Inflammatory macrophage (primary cell): ENCODE measurements around the gene SPRED3.
"Not testable (repeated sequence)": the region's sequence is repeated elsewhere in the genome, so short reads cannot be mapped to it uniquely, and the experiment has no call there.

Experiments
- DNase-seq, 2 donors: peaks; one replicate each; pipeline ENCODE4 v3.0.0-alpha.2; 2020 to 2022

SPRED3 gene

DNA sequence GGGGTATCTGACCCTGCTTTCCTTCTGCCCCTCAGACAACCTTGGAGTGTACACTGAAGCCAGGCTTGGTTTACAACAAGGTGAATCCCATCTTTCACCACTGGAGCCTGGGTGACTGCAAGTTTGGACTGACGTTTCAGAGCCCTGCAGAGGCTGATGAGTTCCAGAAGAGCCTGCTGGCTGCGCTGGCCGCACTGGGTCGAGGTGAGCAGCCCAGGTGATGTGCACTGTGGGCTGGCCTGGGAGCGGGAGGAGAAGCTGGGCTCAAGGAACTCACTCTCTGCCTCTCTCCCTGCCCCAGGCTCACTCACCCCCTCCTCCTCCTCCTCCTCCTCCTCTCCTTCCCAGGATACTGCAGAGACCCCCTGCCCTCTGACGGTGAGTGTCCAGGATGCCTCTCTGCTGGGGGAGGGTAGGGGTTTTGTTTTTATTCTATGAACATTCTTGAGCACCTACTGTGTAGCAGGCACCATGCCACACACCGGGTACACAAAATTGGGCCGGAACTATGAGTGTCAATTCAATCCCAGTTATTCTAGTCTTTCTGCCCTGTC, 3.5 kb downstream of the SPRED3 start:
- DNase-seq = no peak

DNA sequence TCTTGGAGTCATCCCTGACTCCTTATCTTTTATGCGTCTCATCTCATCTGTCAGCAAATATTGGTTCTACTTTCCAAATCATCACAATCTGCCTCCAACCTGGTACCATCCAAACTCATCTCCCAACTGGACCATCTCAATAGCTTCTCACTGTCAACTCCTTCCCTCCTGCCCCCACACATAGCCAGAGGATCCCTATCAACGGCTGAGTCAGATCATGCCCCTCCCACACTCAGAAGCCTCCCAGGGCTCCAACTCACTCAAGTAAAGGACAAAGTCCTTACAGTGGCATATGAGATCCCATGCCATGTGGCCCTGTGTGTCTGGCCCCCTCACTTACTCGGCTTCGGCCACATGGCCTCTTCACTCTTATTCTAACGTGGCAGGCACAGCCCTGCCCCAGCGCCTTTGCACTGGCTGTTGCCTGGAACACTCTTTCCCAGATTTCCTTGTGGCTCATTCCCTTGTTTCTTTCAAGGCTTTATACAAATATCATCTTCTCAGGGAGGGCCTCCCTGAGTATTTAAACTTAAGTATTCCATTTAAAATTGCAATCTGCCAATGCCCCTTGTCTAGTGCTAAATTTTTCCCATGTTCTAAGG, 4.3 kb downstream of the SPRED3 start:
- DNase-seq = peak; percentile 47 to 72

- no peak for DNase-seq
These were observed 6.0 kb downstream of the SPRED3 start for GRCh38 chr19:38394488-38394887.

GRCh38 chr19:38395381-38396114, 7.1 kb downstream of the SPRED3 start:
- DNase-seq = peak in 1 of 2 donors; percentile 18

- DNase-seq = no peak
These were observed 10.6 kb downstream of the SPRED3 start for GRCh38 chr19:38399081-38399480.

DNA sequence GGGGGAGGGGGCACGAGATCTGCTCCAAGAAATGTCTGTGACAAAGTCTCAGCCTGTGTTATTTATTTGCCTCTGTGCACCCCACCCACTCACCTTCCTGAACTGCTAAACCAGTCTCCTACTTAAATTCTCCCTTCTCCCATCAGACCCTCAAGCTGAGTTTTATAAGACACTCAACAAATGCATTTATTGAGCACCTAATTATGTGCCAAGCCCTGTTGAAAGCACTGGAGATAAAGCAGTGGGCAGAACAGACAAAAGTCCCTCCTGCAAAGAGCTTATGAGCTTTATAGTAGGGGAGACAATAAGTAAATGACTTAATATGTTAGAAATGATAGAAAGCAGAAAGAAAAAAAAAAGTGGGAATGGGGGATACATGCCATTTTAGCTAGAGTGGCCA, 11.0 kb downstream of the SPRED3 start:
- no peak for DNase-seq

GRCh38 chr19:38400361-38400760, 11.9 kb downstream of the SPRED3 start:
- no peak for DNase-seq

DNA sequence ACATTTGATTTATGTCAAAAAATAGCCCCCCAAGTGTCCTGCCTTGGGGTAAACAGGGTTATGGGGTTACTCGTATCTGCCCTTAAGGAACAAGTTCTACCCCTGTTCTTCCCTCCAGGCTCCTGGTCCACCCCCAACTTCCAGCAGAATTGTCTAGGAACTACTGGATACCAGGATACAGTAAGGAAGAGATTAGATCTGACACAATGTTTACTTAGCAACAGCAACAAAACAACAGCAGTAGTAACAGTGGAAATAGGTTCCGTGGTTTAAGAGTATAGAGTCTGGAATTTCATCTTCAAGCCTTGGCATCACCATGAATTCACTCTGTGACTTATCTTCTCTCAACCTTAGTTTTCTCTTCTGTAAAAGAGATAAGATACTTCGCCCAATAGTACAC, 12.7 kb downstream of the SPRED3 start:
- DNase-seq = no peak

DNA sequence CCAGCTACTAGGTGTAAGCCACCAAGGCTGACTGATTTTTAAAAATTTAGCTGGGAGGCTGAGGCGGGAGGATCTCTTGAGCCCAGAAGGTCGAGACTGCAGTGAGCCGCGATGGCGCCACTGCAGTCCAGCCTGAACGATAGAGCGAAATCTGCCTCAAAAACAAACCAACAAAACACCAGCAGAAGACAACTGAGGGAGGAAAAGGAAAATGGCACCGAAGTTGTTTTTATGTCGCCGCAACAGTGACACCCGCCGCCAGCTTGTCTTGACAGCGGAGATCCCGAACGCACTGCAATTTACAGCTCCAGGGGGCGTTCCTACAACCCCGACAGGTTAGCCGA, 14.1 kb downstream of the SPRED3 start:
- no peak for DNase-seq

- peak; percentile 97 to 98 for DNase-seq
These were observed 14.6 kb downstream of the SPRED3 start, which contains the start of gene FAM98C for GRCh38 chr19:38402967-38403674. Gene FAM98C (plus strand): TSS chr19:38403093. CDS start chr19:38403154, 61 bp downstream.

GRCh38 chr19:38404858-38405257, 16.4 kb downstream of the SPRED3 start:
- DNase-seq = no peak

DNA sequence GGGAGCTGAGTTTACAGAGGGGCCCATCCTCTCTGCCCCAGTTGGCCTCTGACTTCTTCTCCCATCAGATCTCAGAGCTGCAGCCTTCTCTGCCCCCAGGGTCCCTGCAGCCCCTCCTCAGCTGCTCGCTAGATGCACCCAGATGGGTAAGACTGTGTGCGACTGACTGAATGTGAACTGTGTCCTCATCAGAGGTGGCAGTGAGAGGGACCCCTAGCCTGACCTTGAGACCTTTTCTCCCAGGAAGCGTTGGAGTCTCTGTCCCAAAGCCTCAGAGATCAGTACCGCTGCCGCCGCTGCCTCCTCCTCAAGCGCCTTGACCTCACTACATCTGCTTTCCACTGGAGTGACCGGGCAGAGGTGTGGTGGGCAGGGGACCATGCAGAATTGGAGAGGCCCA, 16.8 kb downstream of the SPRED3 start:
- DNase-seq = no peak

DNA sequence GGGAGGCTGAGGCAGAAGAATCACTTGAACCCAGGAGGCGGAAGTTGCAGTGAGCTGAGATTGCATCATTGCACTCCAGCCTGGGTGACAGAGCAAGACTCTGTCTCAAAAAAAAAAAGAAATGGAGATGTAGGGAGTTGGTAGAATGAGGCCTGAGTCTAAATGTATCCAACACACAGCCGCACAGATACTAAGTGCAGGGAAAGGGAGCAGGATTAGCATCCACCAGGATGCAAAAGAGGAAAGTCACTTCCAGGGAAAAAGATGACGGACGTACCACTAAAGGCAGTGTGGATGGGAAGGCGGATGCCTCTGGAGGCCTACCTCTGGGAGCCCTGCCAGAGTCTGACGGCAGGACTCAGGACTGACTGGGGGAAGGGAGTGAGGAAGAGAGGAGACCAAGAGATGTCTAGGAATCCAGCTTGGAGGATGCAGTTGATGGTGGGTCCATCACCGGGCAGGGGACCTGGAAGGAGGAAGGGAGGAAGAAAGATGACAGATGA, 21.2 kb downstream of the SPRED3 start:
- DNase-seq = no peak

GRCh38 chr19:38410407-38410806, 21.9 kb downstream of the SPRED3 start:
- not testable (repeated sequence) for DNase-seq

GRCh38 chr19:38411041-38411712, 22.7 kb downstream of the SPRED3 start:
- no peak for DNase-seq

DNA sequence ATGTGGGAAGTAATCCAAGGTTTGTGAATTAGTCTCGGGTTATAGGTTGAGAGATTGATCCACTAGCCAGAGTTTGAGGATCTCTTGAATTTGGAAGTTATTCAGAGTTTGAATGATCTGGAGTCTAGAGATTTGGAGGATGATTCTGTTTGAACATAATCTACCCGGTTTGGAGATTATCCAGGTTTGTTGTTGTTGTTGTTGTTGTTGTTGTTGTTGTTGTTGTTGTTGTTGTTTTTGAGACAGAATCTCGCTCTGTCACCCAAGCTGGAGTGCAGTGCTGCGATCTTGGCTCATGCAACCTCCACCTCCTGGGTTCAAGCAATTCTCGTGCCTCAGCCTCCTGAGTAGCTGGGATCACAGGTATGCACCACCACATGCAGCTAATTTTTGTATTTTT, 23.4 kb downstream of the SPRED3 start:
- DNase-seq = not testable (repeated sequence)

DNA sequence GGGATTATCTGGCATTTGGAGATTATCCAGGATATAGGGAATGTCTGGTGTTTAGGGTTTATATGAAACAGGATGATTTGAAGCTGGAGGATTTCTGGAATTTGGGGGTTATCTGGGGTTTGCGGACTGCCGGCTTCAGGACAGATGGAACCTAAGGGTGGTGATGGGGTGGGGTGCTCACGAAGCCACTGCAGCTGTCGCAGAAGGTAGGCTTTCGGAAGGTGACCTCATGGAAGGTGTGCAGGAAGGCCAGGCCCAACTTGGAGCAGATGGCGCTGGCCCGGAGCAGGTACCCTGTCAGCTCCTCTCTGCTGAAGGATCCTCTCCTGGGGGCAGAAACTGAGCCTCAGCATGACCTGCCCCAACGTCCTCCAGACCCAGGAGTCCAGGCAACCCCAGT, 24.0 kb downstream of the SPRED3 start:
- DNase-seq = no peak

DNA sequence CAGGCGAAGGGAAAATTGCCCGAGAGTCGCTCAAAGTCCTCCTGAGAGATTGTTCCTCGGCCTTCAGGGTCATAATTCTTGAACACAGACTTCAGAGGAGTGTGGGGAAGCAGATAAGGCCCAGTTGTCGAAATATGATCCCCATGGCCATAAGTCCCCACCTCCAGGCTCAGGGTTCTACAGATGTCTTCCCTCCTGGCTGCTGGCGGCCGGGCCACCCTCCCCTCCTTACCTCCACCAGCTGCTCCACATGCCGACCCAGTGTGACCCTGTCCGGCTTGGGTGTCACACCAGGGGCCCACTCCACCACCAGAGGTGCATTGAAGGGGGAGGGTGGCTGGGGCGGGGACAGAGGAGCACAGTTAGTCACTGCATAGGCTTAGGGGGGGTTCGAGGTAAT, 24.5 kb downstream of the SPRED3 start:
- DNase-seq = no peak

- DNase-seq = no peak
These were observed 24.9 kb downstream of the SPRED3 start for GRCh38 chr19:38413416-38413815.

- no peak for DNase-seq
These were observed 28.6 kb downstream of the SPRED3 start for GRCh38 chr19:38417146-38417543.

GRCh38 chr19:38417544-38418506, 29.3 kb downstream of the SPRED3 start:
- peak; percentile 86 to 90 for DNase-seq

- no peak for DNase-seq
These were observed 32.4 kb downstream of the SPRED3 start for GRCh38 chr19:38420935-38421334.
